HCT116 (cell line): ENCODE data around the gene COL12A1. TPM values are rescaled to one million over a fixed set of nuclear protein-coding genes. Genes with fewer than 3 reads are reported as not detected.

Experiments
- ATAC-seq: fragments of 200-7000 bp; cut with Tn5 transposase; 2 replicates; pipeline ENCODE4 v1.9.1; 2020; ENCODE audit warnings: mild to moderate bottlenecking, moderate library complexity
- BruUV-seq: library from RNA; stranded (reverse); fragments of 400-500 nt; replicated peaks from 2 replicates; lab custom pipeline; 2021; lab: Mats Ljungman, UMichigan
- CTCF ChIA-PET: fragments of 300-600 bp; sonication (Branson Sonifier 250); formaldehyde crosslinking; loops from one replicate; lab custom pipeline; 2021; ENCODE audit warnings: antibody characterized with exemption; lab: Charles Lee
- POLR2A ChIA-PET: fragments of 300-600, 350-600 bp; sonication (Branson Sonifier 250); formaldehyde crosslinking; loops from one replicate; lab custom pipeline; 2021; ENCODE audit warnings: antibody characterized with exemption; lab: Charles Lee
- RAD21 ChIA-PET, 2 experiments: fragments of 300-600 bp; sonication (Branson Sonifier 250); formaldehyde crosslinking; loops; one replicate each; lab custom pipeline; 2023; ENCODE audit warnings: low total read pairs in 2 of 2; ENCODE audit not compliant: uncharacterized antibody in 2 of 2, unreplicated experiment in 2 of 2, low non-redundant PET in 1 of 2; lab: Charles Lee
- DNase-seq: peaks from one replicate; pipeline ENCODE4 v3.0.0-alpha.2; 2010; ENCODE audit warnings: low read depth, low spot score
- H2AFZ ChIP-seq: fragments of 200-600 bp; shearing (Covaris generic), sonication (generic); 2 replicates; pipeline ENCODE4 v1.6.1; 2017; ENCODE audit warnings: low read depth, mixed run types, mixed read lengths, antibody characterized with exemption, low read length; ENCODE audit not compliant: poor library complexity, severe bottlenecking
- H3K27ac ChIP-seq: 2 replicates; pipeline ENCODE4 v1.5.1; 2012; ENCODE audit warnings: low read depth, low read length
- H3K27me3 ChIP-seq: fragments of 200-600 bp; sonication (generic); 2 replicates; pipeline ENCODE4 v1.6.1; 2016; ENCODE audit warnings: mixed run types, low read length, mixed read lengths; ENCODE audit not compliant: insufficient read depth
- H3K36me3 ChIP-seq, 2 experiments: fragments of 200-500 bp in 1 of 2; fragments of 200-600 bp in 1 of 2; sonication (Bioruptor generic) in 1 of 2; sonication (generic) in 1 of 2; 2 replicates each; pipeline versions ENCODE4 v1.5.1 to v1.6.1; 2014 to 2016; ENCODE audit warnings: low read length in 2 of 2, inconsistent platforms in 1 of 2, mixed read lengths in 1 of 2, mixed run types in 1 of 2; ENCODE audit not compliant: insufficient read depth in 2 of 2, control insufficient read depth in 1 of 2
- H3K4me1 ChIP-seq, 2 experiments: fragments of 200-600 bp in 1 of 2; sonication (generic) in 1 of 2; 2 replicates each; pipeline versions ENCODE4 v1.5.1 to v1.6.1; 2012 to 2017; ENCODE audit warnings: low read length in 2 of 2, inconsistent platforms in 1 of 2, mild to moderate bottlenecking in 1 of 2, mixed read lengths in 1 of 2, mixed run types in 1 of 2, moderate library complexity in 1 of 2; ENCODE audit not compliant: insufficient read depth in 2 of 2, control insufficient read depth in 1 of 2
- H3K4me2 ChIP-seq: fragments of 200-600 bp; sonication (generic); 2 replicates; pipeline ENCODE4 v1.6.1; 2017; ENCODE audit warnings: mixed run types, low read length, mixed read lengths
- H3K4me3 ChIP-seq, 2 experiments: fragments of 200-600 bp in 1 of 2; sonication (generic) in 1 of 2; replicated peaks in 1 of 2; 2 replicates each; pipeline ENCODE4 v1.5.1; 2011 to 2016; ENCODE audit warnings: low read length in 2 of 2, control low read depth in 1 of 2, low read depth in 1 of 2, mild to moderate bottlenecking in 1 of 2, mixed read lengths in 1 of 2, mixed run types in 1 of 2
- H3K79me2 ChIP-seq: fragments of 200-600 bp; sonication (generic); 2 replicates; pipeline ENCODE4 v1.6.1; 2017; ENCODE audit warnings: mild to moderate bottlenecking, mixed run types, low read length, moderate library complexity, mixed read lengths; ENCODE audit not compliant: insufficient read depth
- H3K9ac ChIP-seq: fragments of 200-600 bp; sonication (generic); 2 replicates; pipeline ENCODE4 v1.6.1; 2016; ENCODE audit warnings: low read length, mixed read lengths
- H3K9me2 ChIP-seq: fragments of 200-600 bp; sonication (generic), shearing (Covaris generic); 2 replicates; pipeline ENCODE4 v1.6.1; 2017; ENCODE audit warnings: mixed run types, mild to moderate bottlenecking, moderate library complexity; ENCODE audit not compliant: insufficient read depth
- H3K9me3 ChIP-seq, 2 experiments: fragments of 200-500 bp in 1 of 2; fragments of 200-600 bp in 1 of 2; sonication (Bioruptor generic) in 1 of 2; sonication (generic) in 1 of 2; 2 replicates each; pipeline ENCODE4 v1.6.1; 2014 to 2017; ENCODE audit warnings: low read length in 2 of 2, mixed read lengths in 2 of 2, inconsistent platforms in 1 of 2, low read depth in 1 of 2, mild to moderate bottlenecking in 1 of 2, mixed run types in 1 of 2, moderate library complexity in 1 of 2; ENCODE audit not compliant: control insufficient read depth in 1 of 2, insufficient read depth in 1 of 2
- H4K20me1 ChIP-seq: fragments of 200-600 bp; sonication (generic), shearing (Covaris generic); 2 replicates; pipeline ENCODE4 v1.6.1; 2017; ENCODE audit warnings: mixed run types, mild to moderate bottlenecking, moderate library complexity; ENCODE audit not compliant: insufficient read depth
- CBX3 ChIP-seq: IDR thresholded peaks from 2 replicates; pipeline ENCODE4 v1.6.1; 2012; ENCODE audit warnings: low read depth
- CEBPB ChIP-seq: IDR thresholded peaks from 2 replicates; pipeline ENCODE4 v1.6.1; 2012; ENCODE audit warnings: low read depth
- EGR1 ChIP-seq: IDR thresholded peaks from 2 replicates; pipeline ENCODE4 v1.6.1; 2012; ENCODE audit warnings: low read depth
- ELF1 ChIP-seq: IDR thresholded peaks from 2 replicates; pipeline ENCODE4 v1.6.1; 2012; ENCODE audit warnings: low read depth, borderline replicate concordance
- EZH2 ChIP-seq: fragments of 200-600 bp; sonication (generic); IDR thresholded peaks from 2 replicates; pipeline ENCODE4 v1.6.1; 2017; ENCODE audit warnings: antibody characterized with exemption, mixed run types
- EZH2phosphoT487 ChIP-seq: fragments of 200-600 bp; IDR thresholded peaks from 2 replicates; pipeline ENCODE4 v1.6.1; 2018; ENCODE audit warnings: antibody characterized with exemption, borderline replicate concordance
- FOSL1 ChIP-seq: IDR thresholded peaks from 2 replicates; pipeline ENCODE4 v1.6.1; 2012; ENCODE audit warnings: low read depth
- POLR2AphosphoS5 ChIP-seq: IDR thresholded peaks from 2 replicates; pipeline ENCODE4 v1.6.1; 2011; ENCODE audit warnings: mild to moderate bottlenecking, low read depth, low read length, moderate library complexity
- SP1 ChIP-seq: IDR thresholded peaks from 2 replicates; pipeline ENCODE4 v1.6.1; 2012; ENCODE audit warnings: low read depth
- SRF ChIP-seq: IDR thresholded peaks from 2 replicates; pipeline ENCODE4 v1.6.1; 2012; ENCODE audit warnings: low read depth
- TCF7L2 ChIP-seq: IDR thresholded peaks from 2 replicates; pipeline ENCODE4 v1.7.0; 2011; ENCODE audit warnings: borderline replicate concordance, inconsistent platforms; ENCODE audit not compliant: insufficient read depth, insufficient read length; ENCODE audit errors: extremely low read depth
- YY1 ChIP-seq: IDR thresholded peaks from 2 replicates; pipeline ENCODE4 v1.6.1; 2011; ENCODE audit warnings: low read length, low read depth, moderate library complexity, mild to moderate bottlenecking; ENCODE audit not compliant: insufficient replicate concordance; ENCODE audit errors: extremely low read depth
- ZFX ChIP-seq: fragments of 450-650 bp; IDR thresholded peaks from 2 replicates; pipeline ENCODE4 v1.6.1; 2017
- ZNF274 ChIP-seq: fragments of 200-500 bp; sonication (Bioruptor generic); IDR thresholded peaks from 2 replicates; pipeline ENCODE4 v1.6.1; 2014; ENCODE audit warnings: mild to moderate bottlenecking, low read depth, low read length, inconsistent platforms
- intact Hi-C: fragments of 100-400 bp; cut with micrococcal nuclease; formaldehyde crosslinking; loops from 2 replicates; pipeline ENCODE4 v1.10.0; 2022
- total RNA-seq: library from RNA; stranded (reverse); gene quantifications from one replicate; pipeline ENCODE4 v1.2.1, GENCODE V29; 2021; ENCODE audit not compliant: unreplicated experiment
- TF ChIP-seq, protein P1 (sequence below): IDR thresholded peaks from 2 replicates; pipeline ENCODE4 v1.6.1; 2012
- TF ChIP-seq, protein P2 (sequence below), 3 experiments: fragments of 200-600 bp in 1 of 3; sonication (generic) in 1 of 3; IDR thresholded peaks in 2 of 3; conservative IDR thresholded peaks in 1 of 3; 2 replicates each; pipeline ENCODE4 v1.5.1; 2012 to 2017; ENCODE audit warnings: low read depth in 2 of 3, low read length in 2 of 3, antibody characterized with exemption in 1 of 3, borderline replicate concordance in 1 of 3, control low read depth in 1 of 3, mild to moderate bottlenecking in 1 of 3, mixed read lengths in 1 of 3, mixed run types in 1 of 3, moderate library complexity in 1 of 3; ENCODE audit not compliant: insufficient read depth in 1 of 3
- TF ChIP-seq, protein P3 (sequence below): IDR thresholded peaks from 2 replicates; pipeline ENCODE4 v1.6.1; 2011; ENCODE audit warnings: mild to moderate bottlenecking, low read length, moderate library complexity; ENCODE audit not compliant: insufficient replicate concordance; ENCODE audit errors: extremely low read depth
- TF ChIP-seq, protein P4 (sequence below): IDR thresholded peaks from 2 replicates; pipeline ENCODE4 v1.6.1; 2012; ENCODE audit warnings: low read depth

COL12A1 gene
- total RNA-seq, 1 experiment from 2014 or later: 23.5 TPM

DNA sequence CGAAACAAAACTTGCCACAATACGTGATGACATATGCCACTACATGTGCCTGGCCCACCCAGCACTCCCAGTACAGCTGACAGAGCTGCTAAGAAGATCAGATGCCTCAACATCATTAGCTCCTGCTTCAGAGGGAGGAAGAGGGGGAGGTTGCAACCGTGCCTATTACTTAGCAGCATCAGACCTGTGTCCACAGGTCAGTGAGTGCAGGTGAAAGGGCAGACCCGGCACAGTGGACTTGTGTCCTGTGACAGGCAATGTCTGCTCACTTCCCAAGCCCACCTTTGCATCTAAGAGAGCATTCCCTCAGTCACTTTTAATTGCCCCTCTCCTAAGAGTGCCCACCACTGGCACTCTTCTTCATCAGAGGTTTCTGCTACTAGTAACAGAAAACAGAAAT is 9.4 kb upstream of the COL12A1 start:
- Histone ChIP-seq H3K4me3 (no peak overlapping the region), H2AFZ (no peak overlapping the region), H3K4me1 (peaks cover 0 to 7% of the 10 kb centered on the region in 2 experiments; a peak in 2 of 4 replicates), H4K20me1 (no peaks in the 10 kb centered on the region), H3K79me2 (no peaks in the 10 kb centered on the region), H3K36me3 (no peaks in the 10 kb centered on the region), H3K9ac (no peak overlapping the region), H3K4me2 (no peak overlapping the region), H3K27me3 (no peaks in the 10 kb centered on the region), H3K9me3 (no peaks in the 10 kb centered on the region), H3K27ac (no peak overlapping the region), H3K9me2 (no peaks in the 10 kb centered on the region)
- BruUV-seq: no TSS peak
- ChIA-PET CTCF (no interaction called here), POLR2A (no interaction called here), RAD21 (no interaction called here)
- no peak for ATAC-seq
- intact Hi-C loops: no loop called here
- TF ChIP-seq, protein P1, sequence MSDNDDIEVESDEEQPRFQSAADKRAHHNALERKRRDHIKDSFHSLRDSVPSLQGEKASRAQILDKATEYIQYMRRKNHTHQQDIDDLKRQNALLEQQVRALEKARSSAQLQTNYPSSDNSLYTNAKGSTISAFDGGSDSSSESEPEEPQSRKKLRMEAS: no peak
- TF ChIP-seq ELF1 (no peak), EZH2phosphoT487 (no peak), CBX3 (no peak), EZH2 (no peak), ZNF274 (no peak), TCF7L2 (no peak), FOSL1 (no peak), SP1 (no peak), POLR2AphosphoS5 (no peak), SRF (no peak), ZFX (no peak), EGR1 (no peak), CEBPB (no peak), YY1 (no peak)
- TF ChIP-seq, protein P2, sequence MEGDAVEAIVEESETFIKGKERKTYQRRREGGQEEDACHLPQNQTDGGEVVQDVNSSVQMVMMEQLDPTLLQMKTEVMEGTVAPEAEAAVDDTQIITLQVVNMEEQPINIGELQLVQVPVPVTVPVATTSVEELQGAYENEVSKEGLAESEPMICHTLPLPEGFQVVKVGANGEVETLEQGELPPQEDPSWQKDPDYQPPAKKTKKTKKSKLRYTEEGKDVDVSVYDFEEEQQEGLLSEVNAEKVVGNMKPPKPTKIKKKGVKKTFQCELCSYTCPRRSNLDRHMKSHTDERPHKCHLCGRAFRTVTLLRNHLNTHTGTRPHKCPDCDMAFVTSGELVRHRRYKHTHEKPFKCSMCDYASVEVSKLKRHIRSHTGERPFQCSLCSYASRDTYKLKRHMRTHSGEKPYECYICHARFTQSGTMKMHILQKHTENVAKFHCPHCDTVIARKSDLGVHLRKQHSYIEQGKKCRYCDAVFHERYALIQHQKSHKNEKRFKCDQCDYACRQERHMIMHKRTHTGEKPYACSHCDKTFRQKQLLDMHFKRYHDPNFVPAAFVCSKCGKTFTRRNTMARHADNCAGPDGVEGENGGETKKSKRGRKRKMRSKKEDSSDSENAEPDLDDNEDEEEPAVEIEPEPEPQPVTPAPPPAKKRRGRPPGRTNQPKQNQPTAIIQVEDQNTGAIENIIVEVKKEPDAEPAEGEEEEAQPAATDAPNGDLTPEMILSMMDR (IDR thresholded peaks at IDR 0.05 in 2 of 3, conservative IDR thresholded peaks at IDR 0.05 in 1 of 3; ENCODE audit: borderline replicate concordance in 1 of 3, insufficient read depth in 1 of 3, low read depth in 2 of 3, low read length in 2 of 3): no peak
- TF ChIP-seq, protein P3, sequence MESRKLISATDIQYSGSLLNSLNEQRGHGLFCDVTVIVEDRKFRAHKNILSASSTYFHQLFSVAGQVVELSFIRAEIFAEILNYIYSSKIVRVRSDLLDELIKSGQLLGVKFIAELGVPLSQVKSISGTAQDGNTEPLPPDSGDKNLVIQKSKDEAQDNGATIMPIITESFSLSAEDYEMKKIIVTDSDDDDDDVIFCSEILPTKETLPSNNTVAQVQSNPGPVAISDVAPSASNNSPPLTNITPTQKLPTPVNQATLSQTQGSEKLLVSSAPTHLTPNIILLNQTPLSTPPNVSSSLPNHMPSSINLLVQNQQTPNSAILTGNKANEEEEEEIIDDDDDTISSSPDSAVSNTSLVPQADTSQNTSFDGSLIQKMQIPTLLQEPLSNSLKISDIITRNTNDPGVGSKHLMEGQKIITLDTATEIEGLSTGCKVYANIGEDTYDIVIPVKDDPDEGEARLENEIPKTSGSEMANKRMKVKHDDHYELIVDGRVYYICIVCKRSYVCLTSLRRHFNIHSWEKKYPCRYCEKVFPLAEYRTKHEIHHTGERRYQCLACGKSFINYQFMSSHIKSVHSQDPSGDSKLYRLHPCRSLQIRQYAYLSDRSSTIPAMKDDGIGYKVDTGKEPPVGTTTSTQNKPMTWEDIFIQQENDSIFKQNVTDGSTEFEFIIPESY: no peak
- TF ChIP-seq, protein P4, sequence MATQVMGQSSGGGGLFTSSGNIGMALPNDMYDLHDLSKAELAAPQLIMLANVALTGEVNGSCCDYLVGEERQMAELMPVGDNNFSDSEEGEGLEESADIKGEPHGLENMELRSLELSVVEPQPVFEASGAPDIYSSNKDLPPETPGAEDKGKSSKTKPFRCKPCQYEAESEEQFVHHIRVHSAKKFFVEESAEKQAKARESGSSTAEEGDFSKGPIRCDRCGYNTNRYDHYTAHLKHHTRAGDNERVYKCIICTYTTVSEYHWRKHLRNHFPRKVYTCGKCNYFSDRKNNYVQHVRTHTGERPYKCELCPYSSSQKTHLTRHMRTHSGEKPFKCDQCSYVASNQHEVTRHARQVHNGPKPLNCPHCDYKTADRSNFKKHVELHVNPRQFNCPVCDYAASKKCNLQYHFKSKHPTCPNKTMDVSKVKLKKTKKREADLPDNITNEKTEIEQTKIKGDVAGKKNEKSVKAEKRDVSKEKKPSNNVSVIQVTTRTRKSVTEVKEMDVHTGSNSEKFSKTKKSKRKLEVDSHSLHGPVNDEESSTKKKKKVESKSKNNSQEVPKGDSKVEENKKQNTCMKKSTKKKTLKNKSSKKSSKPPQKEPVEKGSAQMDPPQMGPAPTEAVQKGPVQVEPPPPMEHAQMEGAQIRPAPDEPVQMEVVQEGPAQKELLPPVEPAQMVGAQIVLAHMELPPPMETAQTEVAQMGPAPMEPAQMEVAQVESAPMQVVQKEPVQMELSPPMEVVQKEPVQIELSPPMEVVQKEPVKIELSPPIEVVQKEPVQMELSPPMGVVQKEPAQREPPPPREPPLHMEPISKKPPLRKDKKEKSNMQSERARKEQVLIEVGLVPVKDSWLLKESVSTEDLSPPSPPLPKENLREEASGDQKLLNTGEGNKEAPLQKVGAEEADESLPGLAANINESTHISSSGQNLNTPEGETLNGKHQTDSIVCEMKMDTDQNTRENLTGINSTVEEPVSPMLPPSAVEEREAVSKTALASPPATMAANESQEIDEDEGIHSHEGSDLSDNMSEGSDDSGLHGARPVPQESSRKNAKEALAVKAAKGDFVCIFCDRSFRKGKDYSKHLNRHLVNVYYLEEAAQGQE: no peak
- no peak for DNase-seq
